ENCODE measurements around the gene ETHE1.

GRCh38 chr19:43480574-43480973 lies 46.4 kb downstream of the ETHE1 start:
- TF ChIP-seq CTCF (conservative IDR thresholded peaks at IDR 0.05; ENCODE audit: low read length) (no peak), EZH2phosphoT487 (IDR thresholded peaks at IDR 0.05; ENCODE audit: borderline replicate concordance, low read depth, low read length) (no peak)

Data from OCI-LY7 (cell line).